ENCODE measurements around the gene NR6A1.

GRCh38 chr9:124805186-124805585 lies 34.1 kb upstream of the NR6A1 start:
- TF ChIP-seq POLR2A (IDR thresholded peaks at IDR 0.05): no peak
- TF ChIP-seq CTCF (IDR thresholded peaks at IDR 0.05): no peak

All from ovary (tissue), 3 donors.